Astrocyte of the cerebellum (primary cell): Measurements from ENCODE around the gene WFDC1.

Source experiments
- DNase-seq: peaks from one replicate; pipeline ENCODE4 v3.0.0-alpha.2; 2011; ENCODE audit warnings: low read depth
- H3K4me3 ChIP-seq: 2 replicates; pipeline ENCODE4 v1.5.1; 2011; ENCODE audit warnings: mild to moderate bottlenecking, low read depth, low read length, moderate library complexity
- in situ Hi-C: cut with HindIII; loops from 2 replicates; pipeline ENCODE4 v1.10.0; 2017; ENCODE audit warnings: low sequenced_read_pairs
- TF ChIP-seq, protein P1 (sequence below): IDR thresholded peaks from 2 replicates; pipeline ENCODE4 v1.5.1; 2012; ENCODE audit warnings: low read length, low read depth, moderate library complexity, mild to moderate bottlenecking; ENCODE audit errors: missing control alignments

The WFDC1 gene

DNA sequence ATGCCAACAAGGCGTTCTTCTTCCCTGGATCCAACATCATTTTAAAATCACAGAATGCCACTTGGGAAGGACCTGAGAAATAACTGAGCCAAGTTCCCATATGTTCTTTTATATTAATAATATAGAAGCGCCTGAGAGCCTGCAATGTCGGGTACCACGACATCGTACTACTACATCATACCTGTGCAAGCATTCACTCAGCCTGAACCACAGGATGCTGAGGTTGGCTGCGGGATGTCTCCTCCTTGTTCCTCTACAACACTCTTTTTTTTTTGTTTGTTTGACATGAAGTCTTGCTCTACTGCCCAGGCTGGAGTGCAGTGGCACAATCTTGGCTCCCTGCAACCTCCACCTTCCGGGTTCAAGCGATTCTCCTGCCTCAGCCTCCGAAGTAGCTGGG lies 71.5 kb downstream of the WFDC1 start:
- TF ChIP-seq, protein P1, sequence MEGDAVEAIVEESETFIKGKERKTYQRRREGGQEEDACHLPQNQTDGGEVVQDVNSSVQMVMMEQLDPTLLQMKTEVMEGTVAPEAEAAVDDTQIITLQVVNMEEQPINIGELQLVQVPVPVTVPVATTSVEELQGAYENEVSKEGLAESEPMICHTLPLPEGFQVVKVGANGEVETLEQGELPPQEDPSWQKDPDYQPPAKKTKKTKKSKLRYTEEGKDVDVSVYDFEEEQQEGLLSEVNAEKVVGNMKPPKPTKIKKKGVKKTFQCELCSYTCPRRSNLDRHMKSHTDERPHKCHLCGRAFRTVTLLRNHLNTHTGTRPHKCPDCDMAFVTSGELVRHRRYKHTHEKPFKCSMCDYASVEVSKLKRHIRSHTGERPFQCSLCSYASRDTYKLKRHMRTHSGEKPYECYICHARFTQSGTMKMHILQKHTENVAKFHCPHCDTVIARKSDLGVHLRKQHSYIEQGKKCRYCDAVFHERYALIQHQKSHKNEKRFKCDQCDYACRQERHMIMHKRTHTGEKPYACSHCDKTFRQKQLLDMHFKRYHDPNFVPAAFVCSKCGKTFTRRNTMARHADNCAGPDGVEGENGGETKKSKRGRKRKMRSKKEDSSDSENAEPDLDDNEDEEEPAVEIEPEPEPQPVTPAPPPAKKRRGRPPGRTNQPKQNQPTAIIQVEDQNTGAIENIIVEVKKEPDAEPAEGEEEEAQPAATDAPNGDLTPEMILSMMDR: no peak
- DNase-seq: no peak
- in situ Hi-C loops: no loop called here
- no peak overlapping the region for H3K4me3 ChIP-seq

DNA sequence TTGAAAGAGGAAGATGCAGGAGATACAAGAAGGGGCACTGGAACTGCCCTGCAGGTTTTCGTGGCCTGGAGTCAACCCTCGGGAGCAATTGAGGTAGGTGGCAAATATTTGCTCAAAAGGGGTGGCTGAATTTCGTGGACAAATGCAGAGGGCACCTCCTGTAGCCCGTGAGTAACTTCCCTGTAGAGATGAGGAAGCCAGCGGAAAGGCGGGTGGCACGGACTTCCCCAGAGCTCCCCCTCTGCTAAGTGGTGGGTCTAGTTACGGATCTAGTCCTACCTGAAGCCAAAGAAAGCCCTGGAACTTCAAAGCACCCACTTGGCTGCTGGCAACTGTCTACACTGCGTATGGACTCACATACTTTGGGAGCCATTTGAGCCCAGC lies 72.6 kb downstream of the WFDC1 start:
- TF ChIP-seq, protein P1: no peak
- H3K4me3 ChIP-seq: no peak overlapping the region
- in situ Hi-C loops: no loop called here
- no peak for DNase-seq

DNA sequence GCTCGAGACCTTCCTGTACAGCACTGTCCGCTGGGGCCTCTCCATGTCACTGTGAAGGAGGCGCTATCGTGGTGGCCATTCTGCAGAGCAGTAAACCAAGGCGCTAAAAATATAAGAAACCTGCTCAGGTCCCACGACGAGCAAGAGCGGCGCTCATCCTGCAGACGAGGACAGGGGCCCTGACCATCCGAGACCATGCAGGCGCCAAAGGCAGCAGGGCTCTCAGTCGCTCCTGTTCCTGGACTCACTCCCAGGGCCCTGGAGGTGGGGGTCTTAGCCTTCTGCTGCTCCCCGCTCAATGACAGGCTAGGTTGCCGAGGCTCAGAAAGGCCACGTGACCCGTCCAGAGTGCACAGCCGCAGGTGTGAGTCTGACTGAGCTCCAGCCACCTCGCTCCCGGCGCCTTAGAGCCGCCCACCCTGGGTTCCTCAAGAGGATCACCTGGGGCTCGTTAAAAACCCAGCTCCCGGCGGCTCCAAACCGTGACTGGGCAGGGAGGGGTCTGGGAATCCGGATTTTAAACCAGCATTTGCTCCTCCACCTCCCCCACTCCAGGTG lies 73.2 kb downstream of the WFDC1 start:
- H3K4me3 ChIP-seq: no peak overlapping the region

DNA sequence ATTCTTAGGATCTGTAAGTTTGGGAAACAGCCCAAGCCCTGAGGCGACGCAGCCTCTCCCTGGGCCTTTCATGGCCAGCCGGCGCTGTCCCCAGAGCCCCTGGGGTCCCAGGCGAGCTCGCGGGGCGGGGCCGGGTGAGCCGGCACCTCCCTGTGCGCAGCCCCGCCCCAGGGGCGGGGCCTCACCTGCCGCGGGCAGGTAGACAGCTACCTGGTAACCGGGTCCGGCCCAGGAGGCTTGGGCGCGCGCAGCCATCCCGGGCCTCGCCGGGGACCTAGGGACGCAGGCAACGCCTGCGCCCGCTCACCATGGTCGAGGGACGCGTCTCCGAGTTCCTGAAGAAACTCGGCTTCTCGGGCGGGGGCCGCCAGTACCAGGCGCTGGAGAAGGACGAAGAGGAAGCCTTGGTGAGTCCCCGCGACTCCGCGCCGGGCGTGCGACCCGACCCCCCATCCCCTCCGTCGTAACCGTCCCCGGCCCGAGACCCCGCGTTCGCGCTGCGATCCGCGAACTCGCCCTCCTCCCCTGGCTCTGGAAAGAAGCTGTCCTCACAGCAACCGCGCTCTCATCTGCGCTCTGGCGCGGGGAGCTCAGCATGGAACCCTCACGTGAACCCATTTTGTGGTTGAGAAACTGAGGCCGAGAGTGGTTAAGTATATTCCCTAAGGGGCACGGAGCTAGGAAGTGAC lies 73.8 kb downstream of the WFDC1 start, which contains the start of gene ATP2C2:
Gene ATP2C2 (plus strand): TSS at position 231 of the 689 bp plus-strand sequence. CDS start 78 bp downstream, at position 309.
- TF ChIP-seq, protein P1: no peak
- DNase-seq: no peak
- H3K4me3 ChIP-seq: no peak within 1 kb of the TSS
- in situ Hi-C loops: no loop called here

More for the DNA sequence above, 73.2 kb downstream of the WFDC1 start:
- in situ Hi-C loops: no loop called here
- TF ChIP-seq, protein P1: no peak
- no peak for DNase-seq

DNA sequence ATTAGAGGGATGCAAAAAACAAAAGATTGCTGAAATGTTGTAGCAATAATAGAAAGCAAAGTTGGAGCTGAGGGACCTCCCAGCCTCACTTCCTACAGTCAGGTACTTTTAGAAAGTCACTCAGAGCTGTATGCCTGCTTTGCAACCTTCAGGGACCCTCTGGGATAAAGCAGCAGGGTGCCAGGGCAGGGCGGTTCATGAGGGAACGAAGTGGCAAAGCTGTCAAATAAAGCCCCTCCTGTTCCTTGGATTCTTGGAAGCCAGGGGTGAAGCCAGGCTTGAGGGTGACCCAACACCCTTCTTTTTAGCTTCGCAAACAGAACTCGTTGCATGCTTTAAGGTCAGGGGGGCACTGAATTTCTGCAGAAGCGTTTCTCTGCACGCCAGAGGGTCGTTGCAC lies 74.4 kb downstream of the WFDC1 start:
- H3K4me3 ChIP-seq: no peak overlapping the region
- in situ Hi-C loops: no loop called here
- TF ChIP-seq, protein P1: no peak
- DNase-seq: no peak

DNA sequence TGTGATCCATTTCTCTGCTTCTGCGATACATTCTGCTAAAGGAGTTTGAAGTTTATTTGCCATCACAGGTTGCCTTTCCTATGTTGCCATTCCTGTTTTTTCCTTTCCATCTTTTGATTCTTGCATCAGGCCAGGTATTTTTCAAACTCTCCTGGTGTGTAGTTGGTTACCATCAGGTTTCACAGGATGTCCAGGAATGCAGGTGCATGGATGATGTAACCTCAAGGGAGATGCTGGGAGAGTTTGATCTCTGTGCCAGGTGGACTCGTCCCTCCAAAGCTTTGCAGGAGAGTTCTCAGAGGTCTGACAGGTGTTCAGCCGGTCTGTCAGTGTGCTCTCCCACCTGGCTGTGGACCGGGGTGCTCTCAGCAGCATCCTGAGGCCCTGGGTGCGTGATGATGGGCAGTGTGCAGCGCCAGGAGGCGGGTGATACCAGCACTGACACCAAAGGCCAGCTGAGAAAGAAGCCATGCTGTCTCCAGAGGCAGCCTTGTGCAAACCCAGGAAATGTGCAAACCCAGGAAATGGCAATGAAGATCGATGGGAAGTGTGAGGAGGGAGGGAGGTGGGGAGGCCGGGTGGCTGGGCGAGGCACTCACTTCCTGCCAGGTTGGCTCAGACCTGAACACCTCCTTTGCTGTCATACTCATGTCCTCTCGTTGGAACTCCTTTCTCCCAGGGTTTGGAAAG lies 75.4 kb downstream of the WFDC1 start:
- no peak for DNase-seq
- in situ Hi-C loops: loop anchor here (5.0 kb wide), 1 partner anchor 42 kb away; no protein-coding TSS in a partner anchor
- H3K4me3 ChIP-seq: no peak overlapping the region
- TF ChIP-seq, protein P1: no peak
